H9 (cell line): ENCODE data around the gene NCK1. TPM values are rescaled to one million over a fixed set of nuclear protein-coding genes. Genes with fewer than 3 reads are reported as not detected.

ENCODE experiments used
- DNase-seq: peaks from one replicate; pipeline ENCODE4 v3.0.0-alpha.2; 2017
- H2AFZ ChIP-seq: one replicate; pipeline ENCODE4 v1.6.1; 2013; ENCODE audit warnings: mild to moderate bottlenecking, low read length, control low read depth, moderate library complexity
- H2AK5ac ChIP-seq: 2 replicates; pipeline ENCODE4 v1.6.1; 2013; ENCODE audit warnings: low read length, control low read depth, mixed read lengths; ENCODE audit not compliant: insufficient read length
- H2BK120ac ChIP-seq: one replicate; pipeline ENCODE4 v1.6.1; 2013; ENCODE audit warnings: low read depth, mild to moderate bottlenecking, low read length, control low read depth, inconsistent platforms; ENCODE audit not compliant: poor library complexity, severe bottlenecking
- H2BK12ac ChIP-seq: 2 replicates; pipeline ENCODE4 v1.6.1; 2013; ENCODE audit warnings: low read length, control low read depth, mixed read lengths, low read depth; ENCODE audit not compliant: insufficient read length
- H2BK15ac ChIP-seq: 2 replicates; pipeline ENCODE4 v1.6.1; 2013; ENCODE audit warnings: low read depth, low read length, control low read depth
- H2BK20ac ChIP-seq: one replicate; pipeline ENCODE4 v1.6.1; 2013; ENCODE audit warnings: low read depth, mild to moderate bottlenecking, low read length, control low read depth, inconsistent platforms; ENCODE audit not compliant: poor library complexity, severe bottlenecking
- H2BK5ac ChIP-seq: 2 replicates; pipeline ENCODE4 v1.6.1; 2013; ENCODE audit warnings: low read length, control low read depth, mixed read lengths; ENCODE audit not compliant: insufficient read length
- H3K14ac ChIP-seq: 2 replicates; pipeline ENCODE4 v1.6.1; 2013; ENCODE audit warnings: low read length, control low read depth; ENCODE audit not compliant: insufficient read depth
- H3K18ac ChIP-seq: 2 replicates; pipeline ENCODE4 v1.6.1; 2013; ENCODE audit warnings: low read depth, mild to moderate bottlenecking, mixed read lengths, low read length, control low read depth; ENCODE audit not compliant: insufficient read length
- H3K23ac ChIP-seq: 2 replicates; pipeline ENCODE4 v1.6.1; 2013; ENCODE audit warnings: low read length, control low read depth, mixed read lengths, low read depth; ENCODE audit not compliant: insufficient read length
- H3K23me2 ChIP-seq: 2 replicates; pipeline ENCODE4 v1.6.1; 2013; ENCODE audit warnings: low read depth, mild to moderate bottlenecking, mixed read lengths, low read length, control low read depth; ENCODE audit not compliant: insufficient read length, poor library complexity, severe bottlenecking
- H3K27ac ChIP-seq: 2 replicates; pipeline ENCODE4 v1.5.1; 2013; ENCODE audit warnings: low read length, control low read depth, mixed read lengths, low read depth; ENCODE audit not compliant: insufficient read length
- H3K27me3 ChIP-seq: 2 replicates; pipeline ENCODE4 v1.6.1; 2013; ENCODE audit warnings: low read length, control low read depth, inconsistent platforms; ENCODE audit not compliant: insufficient read depth
- H3K4ac ChIP-seq: 2 replicates; pipeline ENCODE4 v1.6.1; 2013; ENCODE audit warnings: low read depth, mild to moderate bottlenecking, control low read depth, inconsistent platforms, low read length, moderate library complexity
- H3K4me1 ChIP-seq: 2 replicates; pipeline ENCODE4 v1.6.1; 2013; ENCODE audit warnings: low read length, control low read depth, inconsistent platforms; ENCODE audit not compliant: insufficient read depth
- H3K4me2 ChIP-seq: 2 replicates; pipeline ENCODE4 v1.6.1; 2013; ENCODE audit warnings: low read length, control low read depth, mixed read lengths; ENCODE audit not compliant: insufficient read length, insufficient read depth
- H3K56ac ChIP-seq: 2 replicates; pipeline ENCODE4 v1.6.1; 2013; ENCODE audit warnings: low read depth, mild to moderate bottlenecking, mixed read lengths, low read length, control low read depth; ENCODE audit not compliant: insufficient read length
- H3K79me1 ChIP-seq: 2 replicates; pipeline ENCODE4 v1.6.1; 2013; ENCODE audit warnings: low read depth, mild to moderate bottlenecking, moderate library complexity, low read length, control low read depth, inconsistent platforms; ENCODE audit not compliant: insufficient read depth, poor library complexity, severe bottlenecking
- H3K79me2 ChIP-seq: 2 replicates; pipeline ENCODE4 v1.6.1; 2013; ENCODE audit warnings: low read length, control low read depth, inconsistent platforms; ENCODE audit not compliant: insufficient read depth
- H3K9ac ChIP-seq: 2 replicates; pipeline ENCODE4 v1.6.1; 2013; ENCODE audit warnings: low read length, control low read depth, mixed read lengths; ENCODE audit not compliant: insufficient read length; ENCODE audit errors: extremely low read depth
- H3K9me3 ChIP-seq: one replicate; pipeline ENCODE4 v1.6.1; 2013; ENCODE audit warnings: low read depth, low read length, inconsistent platforms; ENCODE audit not compliant: control insufficient read depth
- H3T11ph ChIP-seq: one replicate; pipeline ENCODE4 v1.6.1; 2013; ENCODE audit warnings: mild to moderate bottlenecking, low read length, control low read depth, inconsistent platforms
- H4K20me1 ChIP-seq: one replicate; pipeline ENCODE4 v1.6.1; 2013; ENCODE audit not compliant: control insufficient read depth, insufficient read length, insufficient read depth
- H4K5ac ChIP-seq: 2 replicates; pipeline ENCODE4 v1.6.1; 2013; ENCODE audit warnings: low read depth, mild to moderate bottlenecking, mixed read lengths, low read length, control low read depth; ENCODE audit not compliant: insufficient read length
- H4K8ac ChIP-seq: replicated peaks from 2 replicates; pipeline ENCODE4 v1.6.1; 2013; ENCODE audit warnings: low read length, control low read depth, mixed read lengths, low read depth; ENCODE audit not compliant: insufficient read length
- H4K91ac ChIP-seq: 2 replicates; pipeline ENCODE4 v1.6.1; 2013; ENCODE audit warnings: low read depth, mild to moderate bottlenecking, moderate library complexity, mixed read lengths, low read length, control low read depth; ENCODE audit not compliant: insufficient read length
- H3K27ac Mint-ChIP-seq, 3 experiments: 2 replicates in 2 of 3; 3 replicates in 1 of 3; pipeline ENCODE4 v1.8.0; 2020 to 2021; ENCODE audit warnings: mixed read lengths in 3 of 3, mild to moderate bottlenecking in 1 of 3, moderate library complexity in 1 of 3
- H3K27me3 Mint-ChIP-seq: 2 replicates; pipeline ENCODE4 v1.8.0; 2021; ENCODE audit warnings: low read depth, mild to moderate bottlenecking, moderate library complexity, mixed read lengths
- H3K36me3 Mint-ChIP-seq, 3 experiments: 2 replicates in 2 of 3; 3 replicates in 1 of 3; pipeline ENCODE4 v1.8.0; 2020 to 2021; ENCODE audit warnings: low read depth in 3 of 3, mixed read lengths in 3 of 3; ENCODE audit not compliant: insufficient read depth in 1 of 3
- H3K4me1 Mint-ChIP-seq, 2 experiments: 2 replicates each; pipeline ENCODE4 v1.8.0; 2020; ENCODE audit warnings: mixed read lengths in 2 of 2
- H3K4me3 Mint-ChIP-seq, 2 experiments: 2 replicates in 1 of 2; 3 replicates in 1 of 2; pipeline ENCODE4 v1.8.0; 2020 to 2021; ENCODE audit warnings: mild to moderate bottlenecking in 2 of 2, mixed read lengths in 2 of 2, moderate library complexity in 1 of 2
- H3K9me3 Mint-ChIP-seq, 2 experiments: 2 replicates in 1 of 2; 3 replicates in 1 of 2; pipeline ENCODE4 v1.8.0; 2020; ENCODE audit warnings: mild to moderate bottlenecking in 2 of 2, mixed read lengths in 2 of 2, moderate library complexity in 1 of 2
- CTCF ChIP-seq: fragments of 200-600 bp; sonication (generic); conservative IDR thresholded peaks from 3 replicates; pipeline ENCODE4 v1.8.0; 2021; ENCODE audit warnings: antibody characterized with exemption, mild to moderate bottlenecking
- WGBS: extraction: QIAGEN DNeasy Blood & Tissue Kit; methylation state at CpG from one replicate; pipeline ENCODE4 v1.1.7; 2013; ENCODE audit warnings: missing lambda C conversion rate, low lambda C conversion rate, mixed read lengths; ENCODE audit not compliant: insufficient read length; ENCODE audit errors: extremely low coverage; 5-methylcytosine and 5-hydroxymethylcytosine counted together
- total RNA-seq: library from RNA; stranded (reverse); gene quantifications from 2 replicates; pipeline ENCODE4 v1.2.1, GENCODE V29; 2021

NCK1 gene
- total RNA-seq, 1 experiment from 2014 or later = 26.4 TPM

- peak overlapping the region; percentile 82 to 83 for H3K4me3 Mint-ChIP-seq
- Histone ChIP-seq H3K14ac (0 out of 2 replicates have a peak overlapping the region, but pooled peaks have one; percentile 72), H4K91ac (no peak overlapping the region), H2BK12ac (no peak overlapping the region), H3K4me2 (peak overlapping the region; percentile 77), H3K56ac (no peak overlapping the region), H3K79me1 (no peaks in the 10 kb centered on the region), H2AFZ (no peak overlapping the region), H3T11ph (no peak overlapping the region), H3K9me3 (no peaks in the 10 kb centered on the region), H3K23me2 (peaks cover 12% of the 10 kb centered on the region), H2BK120ac (no peak overlapping the region), H3K9ac (peak overlapping the region; percentile 49), H3K23ac (no peak overlapping the region), H3K27ac (no peak overlapping the region), H4K5ac (no peak overlapping the region), H2AK5ac (no peak overlapping the region), H2BK5ac (no peak overlapping the region), H2BK15ac (no peak overlapping the region), H3K27me3 (no peaks in the 10 kb centered on the region; the same call in 1 of the 2 replicates), H3K4ac (no peak overlapping the region), H4K8ac (no peak overlapping the region), H3K79me2 (peaks cover 3% of the 10 kb centered on the region; the same call in 1 of the 2 replicates), H2BK20ac (no peak overlapping the region), H3K4me1 (no peaks in the 10 kb centered on the region), H4K20me1 (no peaks in the 10 kb centered on the region), H3K18ac (no peak overlapping the region)
- peaks cover 8 to 16% (median 8%) of the 10 kb centered on the region in 3 experiments for H3K36me3 Mint-ChIP-seq
- TF ChIP-seq CTCF = no peak
- WGBS = no CpG with 5 or more reads among the region's 21 CpGs
- H3K4me1 Mint-ChIP-seq = peaks cover 19 to 20% of the 10 kb centered on the region in 2 experiments
- peaks cover 8 to 14% of the 10 kb centered on the region in 2 experiments for H3K9me3 Mint-ChIP-seq
- peak; percentile 60 for DNase-seq
- peaks cover 12% of the 10 kb centered on the region for H3K27me3 Mint-ChIP-seq
- H3K27ac Mint-ChIP-seq = peak overlapping the region in 1 of 3 experiments; percentile 7; a peak in 1 of 7 replicates
Measured at GRCh38 chr3:136819392-136819730, 42.6 kb upstream of the NCK1 start.
